Peyer's patch (tissue), 4 donors: Measurements from ENCODE around the gene ABR.

ENCODE experiments used
- POLR2A ChIP-seq, 2 donors: fragments of 450-650 bp; IDR thresholded peaks; one replicate each; pipeline ENCODE4 v1.5.1; 2017; ENCODE audit warnings: antibody characterized with exemption in 2 of 2, mild to moderate bottlenecking in 2 of 2, moderate library complexity in 2 of 2
- TF ChIP-seq, protein P1 (sequence below), 6 experiments: fragments of 450-650 bp in 4 of 6; fragments of 200-600 bp in 2 of 6; sonication (generic) in 1 of 6; IDR thresholded peaks; one replicate each; pipeline ENCODE4 v1.5.1; 2017 to 2019; ENCODE audit warnings: antibody characterized with exemption in 6 of 6, mild to moderate bottlenecking in 3 of 6, moderate library complexity in 1 of 6

DNA sequence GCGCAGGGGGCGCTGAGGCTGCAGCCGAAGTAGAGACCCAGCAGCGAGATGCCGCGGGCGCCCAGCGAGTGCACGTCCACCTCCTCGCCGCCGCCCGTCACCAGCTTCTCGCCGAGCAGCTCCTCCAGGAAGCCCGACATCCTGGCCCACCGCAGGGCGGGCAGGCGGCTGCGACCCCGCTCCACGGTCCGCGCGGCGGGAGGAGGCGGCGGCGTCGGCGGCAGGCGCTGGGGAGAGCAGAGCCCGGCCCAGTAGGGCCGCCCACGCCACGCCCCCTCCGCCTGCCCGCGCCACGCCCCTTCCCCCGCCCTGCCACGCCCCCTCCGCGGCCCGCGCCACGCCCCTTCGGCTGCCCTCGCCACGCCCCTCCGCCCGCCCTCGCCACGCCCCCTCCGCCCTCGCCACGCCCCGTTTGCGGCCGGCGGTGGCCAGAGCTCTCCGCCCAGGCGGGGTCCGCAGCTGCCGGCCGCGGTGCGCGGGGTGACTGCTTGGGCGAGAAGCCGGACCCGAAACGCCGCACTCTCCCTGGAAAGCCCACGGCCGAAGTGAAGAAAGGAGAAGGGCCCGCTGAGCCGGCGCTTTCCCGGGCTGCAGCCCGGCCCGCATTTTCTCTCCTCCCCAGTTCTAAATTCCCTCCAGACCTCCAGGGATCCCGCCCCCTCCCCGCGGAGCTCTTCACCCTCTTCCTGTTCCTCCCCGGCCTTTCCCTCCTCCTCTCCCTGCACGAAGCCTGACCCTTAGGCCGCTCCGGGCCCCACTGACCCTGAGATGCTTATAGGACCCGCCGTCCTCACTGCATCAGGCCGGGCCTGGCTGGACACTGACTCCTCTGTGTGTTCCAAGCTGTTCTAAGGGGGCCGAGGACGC lies 200.0 kb downstream of the ABR start, which contains the start of gene NXN:
- TF ChIP-seq, protein P1, sequence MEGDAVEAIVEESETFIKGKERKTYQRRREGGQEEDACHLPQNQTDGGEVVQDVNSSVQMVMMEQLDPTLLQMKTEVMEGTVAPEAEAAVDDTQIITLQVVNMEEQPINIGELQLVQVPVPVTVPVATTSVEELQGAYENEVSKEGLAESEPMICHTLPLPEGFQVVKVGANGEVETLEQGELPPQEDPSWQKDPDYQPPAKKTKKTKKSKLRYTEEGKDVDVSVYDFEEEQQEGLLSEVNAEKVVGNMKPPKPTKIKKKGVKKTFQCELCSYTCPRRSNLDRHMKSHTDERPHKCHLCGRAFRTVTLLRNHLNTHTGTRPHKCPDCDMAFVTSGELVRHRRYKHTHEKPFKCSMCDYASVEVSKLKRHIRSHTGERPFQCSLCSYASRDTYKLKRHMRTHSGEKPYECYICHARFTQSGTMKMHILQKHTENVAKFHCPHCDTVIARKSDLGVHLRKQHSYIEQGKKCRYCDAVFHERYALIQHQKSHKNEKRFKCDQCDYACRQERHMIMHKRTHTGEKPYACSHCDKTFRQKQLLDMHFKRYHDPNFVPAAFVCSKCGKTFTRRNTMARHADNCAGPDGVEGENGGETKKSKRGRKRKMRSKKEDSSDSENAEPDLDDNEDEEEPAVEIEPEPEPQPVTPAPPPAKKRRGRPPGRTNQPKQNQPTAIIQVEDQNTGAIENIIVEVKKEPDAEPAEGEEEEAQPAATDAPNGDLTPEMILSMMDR (IDR thresholded peaks at IDR 0.05) = peak in 1 of 6 experiments; percentile 25
- TF ChIP-seq POLR2A (IDR thresholded peaks at IDR 0.05) = no peak
